ENCODE measurements around the gene PATJ. TPM values are rescaled to one million over a fixed set of nuclear protein-coding genes. Genes with fewer than 3 reads are reported as not detected.

Gene PATJ
- polyA plus RNA-seq, 1 donor (not counting 4 experiments of a cell fraction or from before 2014, with no cell fraction given) = 28.1 TPM

DNA sequence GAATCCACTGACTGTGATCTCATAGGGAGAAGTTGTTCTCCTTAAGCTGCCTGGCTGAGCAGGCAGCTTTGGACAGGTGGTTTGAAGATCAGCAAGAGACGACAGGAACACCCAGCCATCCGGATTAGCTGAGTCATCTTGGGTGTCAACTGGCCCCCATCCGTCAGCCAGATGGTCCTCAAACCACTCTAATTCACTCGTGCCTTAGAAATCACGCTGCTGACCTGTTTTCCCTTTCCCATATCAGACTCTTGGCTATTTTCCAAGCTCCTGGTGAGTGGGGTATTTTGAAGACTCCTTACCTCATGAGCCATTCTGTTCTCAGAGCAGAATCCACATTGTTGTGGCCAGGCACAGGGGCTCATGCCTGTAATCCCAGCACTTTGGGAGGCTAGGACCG lies 303.3 kb downstream of the PATJ start:
- Histone ChIP-seq H3K9me1 (ENCODE audit: control insufficient read depth, extremely low read depth, insufficient read depth, low read length) (peaks cover 3% of the 10 kb centered on the region), H3K9ac (ENCODE audit: control insufficient read depth, extremely low read depth, insufficient read depth, low read length) (no peak overlapping the region), H3K4me1 (ENCODE audit: control insufficient read depth, extremely low read depth, insufficient read depth, low read length) (peaks cover 5% of the 10 kb centered on the region), H3K36me3 (ENCODE audit: control insufficient read depth in 2 of 2, extremely low read depth in 1 of 2, insufficient read depth in 2 of 2, low read length in 2 of 2) (peaks cover 0 to 3% of the 10 kb centered on the region in 2 experiments), H3K27ac (ENCODE audit: control insufficient read depth, insufficient read depth, low read length) (no peak overlapping the region), H2AFZ (ENCODE audit: control insufficient read depth, low read length) (no peak overlapping the region), H3K4me2 (ENCODE audit: control insufficient read depth, extremely low read depth, insufficient read depth, low read depth, low read length) (no peak overlapping the region), H3K4me3 (ENCODE audit: control insufficient read depth in 2 of 3, extremely low read depth in 1 of 3, insufficient read depth in 2 of 3, low read depth in 1 of 3, low read length in 3 of 3) (no peak overlapping the region), H3K79me2 (ENCODE audit: control insufficient read depth, insufficient read depth, low read length) (no peaks in the 10 kb centered on the region), H4K20me1 (ENCODE audit: control insufficient read depth, extremely low read depth, insufficient read depth, low read length) (no peaks in the 10 kb centered on the region), H3K27me3 (ENCODE audit: control insufficient read depth, extremely low read depth, insufficient read depth, low read length) (no peaks in the 10 kb centered on the region), H3K9me3 (ENCODE audit: control insufficient read depth, low read depth, low read length) (no peaks in the 10 kb centered on the region)
- dilution Hi-C loops (cut with MboI; ENCODE audit: extremely low pct_ligation_motif_present, low sequenced_read_pairs) = no loop called here
- DNase-seq (ENCODE audit: low read depth, low spot score) (peak; percentile 17), FAIRE-seq (peak; percentile 57)
- TF ChIP-seq, protein P1, sequence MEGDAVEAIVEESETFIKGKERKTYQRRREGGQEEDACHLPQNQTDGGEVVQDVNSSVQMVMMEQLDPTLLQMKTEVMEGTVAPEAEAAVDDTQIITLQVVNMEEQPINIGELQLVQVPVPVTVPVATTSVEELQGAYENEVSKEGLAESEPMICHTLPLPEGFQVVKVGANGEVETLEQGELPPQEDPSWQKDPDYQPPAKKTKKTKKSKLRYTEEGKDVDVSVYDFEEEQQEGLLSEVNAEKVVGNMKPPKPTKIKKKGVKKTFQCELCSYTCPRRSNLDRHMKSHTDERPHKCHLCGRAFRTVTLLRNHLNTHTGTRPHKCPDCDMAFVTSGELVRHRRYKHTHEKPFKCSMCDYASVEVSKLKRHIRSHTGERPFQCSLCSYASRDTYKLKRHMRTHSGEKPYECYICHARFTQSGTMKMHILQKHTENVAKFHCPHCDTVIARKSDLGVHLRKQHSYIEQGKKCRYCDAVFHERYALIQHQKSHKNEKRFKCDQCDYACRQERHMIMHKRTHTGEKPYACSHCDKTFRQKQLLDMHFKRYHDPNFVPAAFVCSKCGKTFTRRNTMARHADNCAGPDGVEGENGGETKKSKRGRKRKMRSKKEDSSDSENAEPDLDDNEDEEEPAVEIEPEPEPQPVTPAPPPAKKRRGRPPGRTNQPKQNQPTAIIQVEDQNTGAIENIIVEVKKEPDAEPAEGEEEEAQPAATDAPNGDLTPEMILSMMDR (optimal IDR thresholded peaks at IDR 0.05 in 1 of 3, IDR thresholded peaks at IDR 0.05 in 1 of 3, conservative IDR thresholded peaks at IDR 0.05 in 1 of 3; ENCODE audit: extremely low read depth in 1 of 3, insufficient read depth in 2 of 3, low read length in 3 of 3) = no peak
- no peak for TF ChIP-seq EZH2 (IDR thresholded peaks at IDR 0.05; ENCODE audit: low read length)

DNA sequence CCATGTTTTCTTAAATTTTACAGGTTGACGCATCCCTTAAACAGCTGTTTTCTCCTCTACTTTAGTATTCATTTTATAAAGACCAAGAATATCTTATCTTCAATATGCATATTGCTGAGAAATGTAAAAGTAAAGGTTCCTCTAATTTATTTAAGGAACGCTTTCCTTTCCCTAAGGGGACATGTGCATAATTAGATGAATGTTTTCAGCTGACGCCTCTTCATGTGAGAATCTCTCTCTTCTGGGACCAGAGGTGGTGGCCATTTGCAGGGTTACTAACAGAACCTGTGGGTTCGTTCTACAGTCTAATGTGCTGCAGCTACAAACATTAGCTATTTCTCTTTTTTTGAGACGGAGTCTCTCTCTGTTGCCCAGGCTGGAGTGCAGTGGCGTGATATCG lies 304.6 kb downstream of the PATJ start:
- H3K27ac ChIP-seq (ENCODE audit: control insufficient read depth, insufficient read depth, low read length) = no peak overlapping the region
- no peak overlapping the region for H2AFZ ChIP-seq (ENCODE audit: control insufficient read depth, low read length)
- H3K9me3 ChIP-seq (ENCODE audit: control insufficient read depth, low read depth, low read length) = no peaks in the 10 kb centered on the region
- TF ChIP-seq, protein P1 (optimal IDR thresholded peaks at IDR 0.05 in 1 of 3, IDR thresholded peaks at IDR 0.05 in 1 of 3, conservative IDR thresholded peaks at IDR 0.05 in 1 of 3; ENCODE audit: extremely low read depth in 1 of 3, insufficient read depth in 2 of 3, low read length in 3 of 3) = no peak
- TF ChIP-seq EZH2 (IDR thresholded peaks at IDR 0.05; ENCODE audit: low read length) = no peak
- FAIRE-seq (no peak), DNase-seq (ENCODE audit: low read depth, low spot score) (no peak)
- no peaks in the 10 kb centered on the region for H3K79me2 ChIP-seq (ENCODE audit: control insufficient read depth, insufficient read depth, low read length)
- H3K36me3 ChIP-seq (ENCODE audit: control insufficient read depth in 2 of 2, extremely low read depth in 1 of 2, insufficient read depth in 2 of 2, low read length in 2 of 2) = peaks cover 4% of the 10 kb centered on the region in 2 experiments
- no peaks in the 10 kb centered on the region for H3K27me3 ChIP-seq (ENCODE audit: control insufficient read depth, extremely low read depth, insufficient read depth, low read length)
- H3K4me1 ChIP-seq (ENCODE audit: control insufficient read depth, extremely low read depth, insufficient read depth, low read length) = peaks cover 5% of the 10 kb centered on the region
- dilution Hi-C loops (cut with MboI; ENCODE audit: extremely low pct_ligation_motif_present, low sequenced_read_pairs) = no loop called here
- H3K4me3 ChIP-seq (ENCODE audit: control insufficient read depth in 2 of 3, extremely low read depth in 1 of 3, insufficient read depth in 2 of 3, low read depth in 1 of 3, low read length in 3 of 3) = no peak overlapping the region
- H3K9me1 ChIP-seq (ENCODE audit: control insufficient read depth, extremely low read depth, insufficient read depth, low read length) = peaks cover 3% of the 10 kb centered on the region
- H4K20me1 ChIP-seq (ENCODE audit: control insufficient read depth, extremely low read depth, insufficient read depth, low read length) = no peaks in the 10 kb centered on the region
- no peak overlapping the region for H3K4me2 ChIP-seq (ENCODE audit: control insufficient read depth, extremely low read depth, insufficient read depth, low read depth, low read length)
- no peak overlapping the region for H3K9ac ChIP-seq (ENCODE audit: control insufficient read depth, extremely low read depth, insufficient read depth, low read length)

Data from keratinocyte (primary cell).